H1 (cell line): ENCODE data around the gene CBLN1. TPM values are rescaled to one million over a fixed set of nuclear protein-coding genes. Genes with fewer than 3 reads are reported as not detected.

ENCODE experiments used
- CTCF ChIA-PET: fragments of 300-600 bp; sonication (Branson Sonifier 250); formaldehyde crosslinking; loops from one replicate; lab custom pipeline; 2021; ENCODE audit not compliant: partially characterized antibody; lab: Charles Lee
- POLR2A ChIA-PET: fragments of 300-600 bp; sonication (Branson Sonifier 250); formaldehyde crosslinking; loops from one replicate; lab custom pipeline; 2021; ENCODE audit warnings: inconsistent platforms; ENCODE audit not compliant: partially characterized antibody; lab: Charles Lee
- DNase-seq, 2 experiments: peaks; one replicate each; pipeline versions ENCODE4 v3.0.0 to v3.0.0-alpha.2; 2010 to 2022; ENCODE audit warnings: low spot score in 2 of 2, low read depth in 1 of 2, mixed read lengths in 1 of 2
- FAIRE-seq: peaks from 2 replicates; lab custom pipeline; 2011; peaks lifted over from hg19 to GRCh38; lab: Jason Lieb, UNC
- H2AFZ ChIP-seq: 2 replicates; pipeline ENCODE4 v1.8.1; 2012; ENCODE audit warnings: low read length, inconsistent platforms
- H2AK5ac ChIP-seq: 2 replicates; pipeline ENCODE4 v1.6.1; 2013; ENCODE audit warnings: low read depth, low read length
- H2BK120ac ChIP-seq: replicated peaks from 2 replicates; pipeline ENCODE3; 2013; ENCODE audit warnings: low read depth, low read length, inconsistent platforms
- H2BK12ac ChIP-seq: 2 replicates; pipeline ENCODE4 v1.6.1; 2013; ENCODE audit warnings: low read depth, low read length
- H2BK15ac ChIP-seq: 2 replicates; pipeline ENCODE4 v1.6.1; 2013; ENCODE audit warnings: low read length
- H2BK20ac ChIP-seq: 2 replicates; pipeline ENCODE4 v1.6.1; 2013; ENCODE audit warnings: low read length
- H2BK5ac ChIP-seq: 2 replicates; pipeline ENCODE4 v1.6.1; 2013; ENCODE audit warnings: low read depth, low read length
- H3K14ac ChIP-seq: 2 replicates; pipeline ENCODE4 v1.6.1; 2013; ENCODE audit warnings: inconsistent platforms; ENCODE audit not compliant: insufficient read length
- H3K18ac ChIP-seq: 2 replicates; pipeline ENCODE4 v1.6.1; 2013; ENCODE audit warnings: low read length; ENCODE audit errors: extremely low read depth
- H3K23ac ChIP-seq: 2 replicates; pipeline ENCODE4 v1.6.1; 2013; ENCODE audit warnings: inconsistent platforms; ENCODE audit not compliant: insufficient read length
- H3K23me2 ChIP-seq: 2 replicates; pipeline ENCODE4 v1.6.1; 2013; ENCODE audit warnings: low read depth, low read length
- H3K27ac ChIP-seq: 2 replicates; pipeline ENCODE4 v1.6.1; 2011; ENCODE audit warnings: low read depth, low read length, inconsistent platforms
- H3K27me3 ChIP-seq, 4 experiments: replicated peaks in 1 of 4; 1 replicate in 1 of 4; 2 replicates in 3 of 4; pipeline versions ENCODE4 v1.6.1 to v1.8.1; 2011 to 2013; ENCODE audit warnings: low read length in 3 of 4, mild to moderate bottlenecking in 3 of 4, inconsistent platforms in 2 of 4, mixed read lengths in 2 of 4, moderate library complexity in 1 of 4; ENCODE audit not compliant: control insufficient read depth in 3 of 4, insufficient read depth in 3 of 4; ENCODE audit errors: extremely low read depth in 1 of 4
- H3K36me3 ChIP-seq, 4 experiments: 2 replicates each; pipeline versions ENCODE4 v1.6.1 to v1.8.1; 2011 to 2013; ENCODE audit warnings: mild to moderate bottlenecking in 4 of 4, low read length in 3 of 4, moderate library complexity in 2 of 4, control low read depth in 1 of 4, inconsistent platforms in 1 of 4; ENCODE audit not compliant: insufficient read depth in 4 of 4, control insufficient read depth in 2 of 4
- H3K4ac ChIP-seq: replicated peaks from 2 replicates; pipeline ENCODE3; 2013; ENCODE audit warnings: low read length, low read depth, mixed read lengths, inconsistent platforms; ENCODE audit not compliant: insufficient read length
- H3K4me1 ChIP-seq, 4 experiments: replicated peaks in 1 of 4; 1 replicate in 1 of 4; 2 replicates in 3 of 4; pipeline versions ENCODE4 v1.6.1 to v1.8.1; 2011 to 2013; ENCODE audit warnings: low read length in 3 of 4, inconsistent platforms in 2 of 4, mixed read lengths in 1 of 4; ENCODE audit not compliant: insufficient read depth in 4 of 4, control insufficient read depth in 3 of 4
- H3K4me2 ChIP-seq, 2 experiments: 2 replicates each; pipeline versions ENCODE4 v1.6.1 to v1.8.1; 2011 to 2013; ENCODE audit warnings: low read depth in 2 of 2, low read length in 2 of 2, control low read depth in 1 of 2, inconsistent platforms in 1 of 2, mild to moderate bottlenecking in 1 of 2; ENCODE audit not compliant: insufficient read depth in 1 of 2
- H3K4me3 ChIP-seq, 4 experiments: fragments of 200-600, 300-600 bp in 1 of 4; sonication (generic), shearing (Covaris generic), sonication (Bioruptor Twin) in 1 of 4; 2 replicates each; pipeline versions ENCODE4 v1.5.1 to v1.8.1; 2011 to 2016; ENCODE audit warnings: low read length in 4 of 4, low read depth in 3 of 4, control low read depth in 2 of 4, inconsistent platforms in 2 of 4, mild to moderate bottlenecking in 2 of 4, mixed read lengths in 1 of 4, moderate library complexity in 1 of 4; ENCODE audit not compliant: insufficient read depth in 2 of 4; ENCODE audit errors: extremely low read depth in 1 of 4
- H3K56ac ChIP-seq: replicated peaks from 2 replicates; pipeline ENCODE3; 2013; ENCODE audit warnings: low read depth, mild to moderate bottlenecking, mixed read lengths, low read length, inconsistent platforms; ENCODE audit not compliant: insufficient read length
- H3K79me1 ChIP-seq: 2 replicates; pipeline ENCODE4 v1.6.1; 2013; ENCODE audit warnings: low read depth, low read length, control low read depth
- H3K79me2 ChIP-seq, 2 experiments: 2 replicates each; pipeline versions ENCODE4 v1.6.1 to v1.8.1; 2012 to 2013; ENCODE audit warnings: low read length in 2 of 2, mild to moderate bottlenecking in 2 of 2, inconsistent platforms in 1 of 2; ENCODE audit not compliant: insufficient read depth in 2 of 2, control insufficient read depth in 1 of 2
- H3K9ac ChIP-seq, 4 experiments: replicated peaks in 1 of 4; 1 replicate in 1 of 4; 2 replicates in 3 of 4; pipeline versions ENCODE4 v1.6.1 to v1.8.1; 2011 to 2013; ENCODE audit warnings: low read depth in 3 of 4, low read length in 3 of 4, control low read depth in 2 of 4, mild to moderate bottlenecking in 2 of 4, moderate library complexity in 2 of 4, inconsistent platforms in 1 of 4; ENCODE audit errors: extremely low read depth in 1 of 4
- H3K9me3 ChIP-seq, 2 experiments: 2 replicates each; pipeline versions ENCODE4 v1.6.1 to v1.8.1; 2012 to 2013; ENCODE audit warnings: mild to moderate bottlenecking in 2 of 2, moderate library complexity in 2 of 2, control low read depth in 1 of 2, inconsistent platforms in 1 of 2, low read depth in 1 of 2, low read length in 1 of 2, mixed read lengths in 1 of 2; ENCODE audit not compliant: insufficient read depth in 2 of 2
- H4K20me1 ChIP-seq, 2 experiments: replicated peaks in 1 of 2; 2 replicates each; pipeline versions ENCODE3 to v1.8.1; 2011 to 2013; ENCODE audit warnings: inconsistent platforms in 2 of 2, low read length in 2 of 2, mild to moderate bottlenecking in 1 of 2; ENCODE audit not compliant: insufficient read depth in 2 of 2, control insufficient read depth in 1 of 2
- H4K5ac ChIP-seq: 2 replicates; pipeline ENCODE4 v1.6.1; 2013; ENCODE audit warnings: low read length, low read depth, mixed read lengths, inconsistent platforms; ENCODE audit not compliant: insufficient read length
- H4K8ac ChIP-seq: 2 replicates; pipeline ENCODE4 v1.8.0; 2013; ENCODE audit warnings: mild to moderate bottlenecking, moderate library complexity, low read length, inconsistent platforms; ENCODE audit not compliant: insufficient read depth; ENCODE audit errors: extremely low read depth
- H4K91ac ChIP-seq: replicated peaks from 2 replicates; pipeline ENCODE3; 2013; ENCODE audit warnings: low read length, mixed read lengths, inconsistent platforms; ENCODE audit not compliant: insufficient read length
- EZH2 ChIP-seq: fragments of 200-600 bp; sonication (generic); IDR thresholded peaks from 2 replicates; pipeline ENCODE4 v1.7.1; 2012; ENCODE audit warnings: low read depth, mild to moderate bottlenecking, moderate library complexity, low read length, inconsistent platforms; ENCODE audit not compliant: severe bottlenecking
- RBBP5 ChIP-seq: IDR thresholded peaks from 2 replicates; pipeline ENCODE4 v1.7.1; 2012; ENCODE audit warnings: low read depth, mild to moderate bottlenecking, inconsistent platforms, low read length, moderate library complexity, borderline replicate concordance
- SUZ12 ChIP-seq: fragments of 200-600 bp; sonication (generic); IDR thresholded peaks from 2 replicates; pipeline ENCODE4 v1.6.1; 2012; ENCODE audit warnings: mild to moderate bottlenecking, inconsistent platforms, low read length, moderate library complexity, mixed read lengths
- WGBS, 2 experiments: shearing (Covaris generic) in 1 of 2; methylation state at CpG; one replicate each; pipeline versions ENCODE4 v1.1.6 to v1.1.7; 2013 to 2015; ENCODE audit warnings: low lambda C conversion rate in 2 of 2, mixed read lengths in 2 of 2, inconsistent platforms in 1 of 2, low coverage in 1 of 2, missing lambda C conversion rate in 1 of 2; ENCODE audit not compliant: insufficient replicate concordance in 2 of 2, insufficient coverage in 1 of 2, insufficient read length in 1 of 2; ENCODE audit errors: extremely low coverage in 1 of 2, missing lambda C conversion rate in 1 of 2; 5-methylcytosine and 5-hydroxymethylcytosine counted together
- polyA plus RNA-seq, 7 experiments: library from polyadenylated mRNA; depleted of rRNA in 3 of 7; stranded (reverse) in 5 of 7; unstranded in 2 of 7; fragments of >200 nt in 5 of 7; fragments of 200-250 nt in 2 of 7; gene quantifications; 1 replicate in 5 of 7; 2 replicates in 1 of 7; 4 replicates in 1 of 7; pipeline versions ENCODE4 v1.2.1 to v1.2.3, GENCODE V29; 2011 to 2013; ENCODE audit warnings: missing spikeins in 2 of 7, mixed read lengths in 2 of 7
- total RNA-seq: library from RNA; stranded (reverse); fragmentation: NEBNext Ultra II Directional; extraction: Animal tissue kit (Norgen Biotek cat#: 25700); gene quantifications from 2 replicates; pipeline ENCODE4 v1.2.1, GENCODE V29; 2021

The CBLN1 gene
- total and polyA plus RNA-seq, 2 of the 8 experiments (the other 6 are each of a cell fraction or from before 2014, with no cell fraction given) = 0.97 to 7.1 TPM

GRCh38 chr16:49280841-49281371, 732 bp downstream of the CBLN1 start:
- CTCF ChIA-PET = no interaction called here
- H2AFZ ChIP-seq = no peak overlapping the region
- H3K14ac ChIP-seq = no peak overlapping the region
- H4K20me1 ChIP-seq = peaks cover 12 to 36% of the 10 kb centered on the region in 2 experiments
- H3K79me2 ChIP-seq = no peaks in the 10 kb centered on the region
- no peak overlapping the region for H4K8ac ChIP-seq
- H3K27ac ChIP-seq = no peak overlapping the region
- H4K5ac ChIP-seq = no peak overlapping the region
- H3K4me1 ChIP-seq = peaks cover 0 to 30% (median 22%) of the 10 kb centered on the region in 4 experiments; a peak in 6 of 7 replicates
- POLR2A ChIA-PET = interaction anchor here (0.6 kb wide), 1 partner anchor 603 kb away, joined by 3 read pairs; no protein-coding TSS in a partner anchor
- WGBS, 2 experiments = 3% methylated on average over 32 of the region's 37 CpGs; no CpG with 5 or more reads in 1 of the 2 experiments
- no peak overlapping the region for H3K4ac ChIP-seq
- TF ChIP-seq RBBP5 (no peak), SUZ12 (peak; percentile 88), EZH2 (peak; percentile 91)
- H3K9me3 ChIP-seq = no peaks in the 10 kb centered on the region
- H2BK12ac ChIP-seq = no peak overlapping the region; the same call in 1 of the 2 replicates
- H3K9ac ChIP-seq = peak overlapping the region in 1 of 4 experiments; percentile 25; a peak in 1 of 7 replicates
- no peak for FAIRE-seq
- peak overlapping the region; percentile 95; the same call in 1 of the 2 replicates for H2BK15ac ChIP-seq
- no peaks in the 10 kb centered on the region for H3K79me1 ChIP-seq
- H3K23me2 ChIP-seq = peaks cover 22% of the 10 kb centered on the region
- peak overlapping the region; percentile 95 to 98 for H3K4me2 ChIP-seq
- H3K4me3 ChIP-seq = peak overlapping the region; percentile 29 to 71 (median 49)
- no peak overlapping the region for H3K18ac ChIP-seq
- H4K91ac ChIP-seq = no peak overlapping the region
- no peak overlapping the region for H2BK20ac ChIP-seq
- no peak overlapping the region for H2AK5ac ChIP-seq
- no peak overlapping the region for H2BK5ac ChIP-seq
- peaks cover 67 to 86% (median 83%) of the 10 kb centered on the region in 4 experiments for H3K27me3 ChIP-seq
- H3K23ac ChIP-seq = no peak overlapping the region
- no peaks in the 10 kb centered on the region for H3K36me3 ChIP-seq
- peak in 1 of 2 experiments; percentile 62 for DNase-seq
- H2BK120ac ChIP-seq = no peak overlapping the region
- H3K56ac ChIP-seq = no peak overlapping the region
